OCI-LY1 (cell line): ENCODE results near the gene RGMA.

Experiments
- H2AFZ ChIP-seq: fragments of 200-600 bp; sonication (generic), shearing (Covaris generic); 2 replicates; pipeline ENCODE4 v1.6.0; 2014; ENCODE audit warnings: antibody characterized with exemption, mild to moderate bottlenecking, low read length
- H3F3A ChIP-seq: fragments of 200-600 bp; sonication (generic), shearing (Covaris generic); 2 replicates; pipeline ENCODE4 v1.6.0; 2014; ENCODE audit warnings: mild to moderate bottlenecking, antibody characterized with exemption, low read length, moderate library complexity; ENCODE audit not compliant: insufficient read depth
- H3K27ac ChIP-seq: fragments of 200-600 bp; sonication (generic); 2 replicates; pipeline ENCODE4 v1.5.1; 2014; ENCODE audit warnings: low read length, mixed run types, mild to moderate bottlenecking, low read depth; ENCODE audit not compliant: poor library complexity, severe bottlenecking
- H3K27me3 ChIP-seq: fragments of 200-600 bp; sonication (generic); 2 replicates; pipeline ENCODE4 v1.6.0; 2014; ENCODE audit warnings: antibody characterized with exemption, mild to moderate bottlenecking, low read length, moderate library complexity; ENCODE audit not compliant: insufficient read depth
- H3K36me3 ChIP-seq: fragments of 200-600 bp; sonication (generic); 2 replicates; pipeline ENCODE4 v1.6.1; 2014; ENCODE audit warnings: mild to moderate bottlenecking, antibody characterized with exemption, low read length, moderate library complexity, mixed read lengths; ENCODE audit not compliant: insufficient read depth
- H3K4me1 ChIP-seq: fragments of 200-600 bp; sonication (generic); 2 replicates; pipeline ENCODE4 v1.5.1; 2014; ENCODE audit warnings: mild to moderate bottlenecking, low read length, moderate library complexity; ENCODE audit not compliant: insufficient read depth, severe bottlenecking
- H3K4me2 ChIP-seq: fragments of 200-600 bp; sonication (generic), shearing (Covaris generic); 2 replicates; pipeline ENCODE4 v1.6.1; 2014; ENCODE audit warnings: low read length
- H3K4me3 ChIP-seq: fragments of 200-600 bp; sonication (generic); 2 replicates; pipeline ENCODE4 v1.5.1; 2014; ENCODE audit warnings: low read length, low read depth, mild to moderate bottlenecking, mixed read lengths; ENCODE audit not compliant: poor library complexity, severe bottlenecking
- H3K79me2 ChIP-seq: fragments of 200-600 bp; shearing (Covaris generic); 2 replicates; pipeline ENCODE4 v1.6.1; 2016; ENCODE audit warnings: mixed run types, low read length, mixed read lengths; ENCODE audit not compliant: insufficient read depth
- H3K9ac ChIP-seq: fragments of 200-600 bp; sonication (generic), shearing (Covaris generic); 2 replicates; pipeline ENCODE4 v1.6.1; 2014; ENCODE audit warnings: mild to moderate bottlenecking, low read length, mixed read lengths
- H3K9me2 ChIP-seq: fragments of 200-600 bp; sonication (generic), shearing (Covaris generic); 2 replicates; pipeline ENCODE4 v1.6.1; 2014; ENCODE audit warnings: low read depth, mild to moderate bottlenecking, low read length, mixed read lengths
- H3K9me3 ChIP-seq: fragments of 200-600 bp; shearing (Covaris generic); 2 replicates; pipeline ENCODE4 v1.6.1; 2014; ENCODE audit warnings: low read length, mixed read lengths
- H4K20me1 ChIP-seq: fragments of 200-600 bp; sonication (generic), shearing (Covaris generic); 2 replicates; pipeline ENCODE4 v1.6.0; 2016; ENCODE audit warnings: mild to moderate bottlenecking, low read length; ENCODE audit not compliant: insufficient read depth
- CTCF ChIP-seq: fragments of 200-600 bp; sonication (generic), shearing (Covaris generic); IDR thresholded peaks from 2 replicates; pipeline ENCODE4 v1.5.1; 2017; ENCODE audit warnings: mild to moderate bottlenecking, antibody characterized with exemption, low read length, moderate library complexity, mixed read lengths
- EZH2 ChIP-seq: fragments of 200-600 bp; sonication (generic), shearing (Covaris generic); IDR thresholded peaks from 2 replicates; pipeline ENCODE4 v1.8.0; 2017; ENCODE audit warnings: borderline replicate concordance, mixed run types, mild to moderate bottlenecking, antibody characterized with exemption, low read length, moderate library complexity, mixed read lengths

RGMA gene

GRCh38 chr15:93037820-93038705 is 50.9 kb downstream of the RGMA start:
- TF ChIP-seq EZH2 (no peak), CTCF (no peak)
- Histone ChIP-seq H3K27ac (no peak overlapping the region), H3K36me3 (no peaks in the 10 kb centered on the region), H3K4me1 (no peaks in the 10 kb centered on the region), H4K20me1 (no peaks in the 10 kb centered on the region), H3K9me3 (no peaks in the 10 kb centered on the region), H3K79me2 (no peaks in the 10 kb centered on the region), H3K9me2 (no peaks in the 10 kb centered on the region), H3F3A (no peaks in the 10 kb centered on the region), H3K4me3 (no peak overlapping the region), H3K4me2 (no peak overlapping the region), H3K9ac (no peak overlapping the region), H2AFZ (no peak overlapping the region), H3K27me3 (0 out of 2 replicates have a peak, but pooled peaks cover 4% of the 10 kb centered on the region)

- no peaks in the 10 kb centered on the region for H3K9me2 ChIP-seq
- H3K9ac ChIP-seq: no peak overlapping the region
- H3F3A ChIP-seq: no peaks in the 10 kb centered on the region
- no peak overlapping the region for H3K4me2 ChIP-seq
- H4K20me1 ChIP-seq: no peaks in the 10 kb centered on the region
- H3K9me3 ChIP-seq: no peaks in the 10 kb centered on the region
- H3K27me3 ChIP-seq: 0 out of 2 replicates have a peak, but pooled peaks cover 4% of the 10 kb centered on the region
- no peaks in the 10 kb centered on the region for H3K4me1 ChIP-seq
- H3K27ac ChIP-seq: no peak overlapping the region
- H3K36me3 ChIP-seq: no peaks in the 10 kb centered on the region
- H3K4me3 ChIP-seq: no peak overlapping the region
- TF ChIP-seq CTCF (no peak), EZH2 (no peak)
- no peaks in the 10 kb centered on the region for H3K79me2 ChIP-seq
- no peak overlapping the region for H2AFZ ChIP-seq
These were observed 51.8 kb downstream of the RGMA start for GRCh38 chr15:93036951-93037819.

GRCh38 chr15:93035953-93036810 is 52.8 kb downstream of the RGMA start:
- no peaks in the 10 kb centered on the region for H3F3A ChIP-seq
- H3K9me3 ChIP-seq: no peaks in the 10 kb centered on the region
- no peak overlapping the region for H3K4me2 ChIP-seq
- no peak overlapping the region for H3K4me3 ChIP-seq
- TF ChIP-seq CTCF: peak; percentile 72
- no peak for TF ChIP-seq EZH2
- H3K27ac ChIP-seq: no peak overlapping the region
- H3K27me3 ChIP-seq: 0 out of 2 replicates have a peak, but pooled peaks cover 4% of the 10 kb centered on the region
- H2AFZ ChIP-seq: no peak overlapping the region
- no peaks in the 10 kb centered on the region for H3K4me1 ChIP-seq
- no peaks in the 10 kb centered on the region for H3K36me3 ChIP-seq
- no peaks in the 10 kb centered on the region for H3K79me2 ChIP-seq
- no peaks in the 10 kb centered on the region for H3K9me2 ChIP-seq
- H4K20me1 ChIP-seq: no peaks in the 10 kb centered on the region
- no peak overlapping the region for H3K9ac ChIP-seq
